Endodermal cell (in vitro differentiated cells): ENCODE data around the gene PPP4R2. TPM values are rescaled to one million over a fixed set of nuclear protein-coding genes. Genes with fewer than 3 reads are reported as not detected.

Source experiments
- DNase-seq: peaks from one replicate; pipeline ENCODE4 v3.0.0-alpha.2; 2017
- H3K27ac ChIP-seq: 2 replicates; pipeline ENCODE4 v1.5.1; 2013; ENCODE audit warnings: mild to moderate bottlenecking, low read depth, low read length, moderate library complexity
- H3K27me3 ChIP-seq: 2 replicates; pipeline ENCODE4 v1.6.1; 2013; ENCODE audit warnings: mild to moderate bottlenecking, low read length, moderate library complexity; ENCODE audit not compliant: insufficient read depth, control insufficient read depth, poor library complexity, severe bottlenecking
- H3K36me3 ChIP-seq: 2 replicates; pipeline ENCODE4 v1.7.0; 2013; ENCODE audit warnings: mild to moderate bottlenecking, low read length, moderate library complexity; ENCODE audit not compliant: control insufficient read depth, insufficient read depth
- H3K4me1 ChIP-seq: one replicate; pipeline ENCODE4 v1.7.0; 2013; ENCODE audit warnings: low read length; ENCODE audit not compliant: control insufficient read depth, insufficient read depth
- H3K4me3 ChIP-seq: 2 replicates; pipeline ENCODE4 v1.5.1; 2013; ENCODE audit warnings: mild to moderate bottlenecking, low read length, moderate library complexity
- H3K9ac ChIP-seq: 2 replicates; pipeline ENCODE4 v1.6.1; 2013; ENCODE audit warnings: mild to moderate bottlenecking, low read length, moderate library complexity; ENCODE audit not compliant: poor library complexity, severe bottlenecking; ENCODE audit errors: extremely low read depth
- H3K9me3 ChIP-seq: 2 replicates; pipeline ENCODE4 v1.6.1; 2013; ENCODE audit warnings: mild to moderate bottlenecking, low read length, moderate library complexity; ENCODE audit not compliant: control insufficient read depth
- H3K27ac Mint-ChIP-seq: 2 replicates; pipeline ENCODE4 v1.8.0; 2020; ENCODE audit warnings: mixed read lengths
- H3K27me3 Mint-ChIP-seq: 2 replicates; pipeline ENCODE4 v1.8.0; 2021; ENCODE audit warnings: mild to moderate bottlenecking, mixed read lengths; ENCODE audit not compliant: insufficient read depth
- H3K36me3 Mint-ChIP-seq: 2 replicates; pipeline ENCODE4 v1.8.0; 2020; ENCODE audit warnings: low read depth, mixed read lengths
- H3K4me1 Mint-ChIP-seq: 2 replicates; pipeline ENCODE4 v1.8.0; 2020; ENCODE audit warnings: mixed read lengths
- H3K4me3 Mint-ChIP-seq: 2 replicates; pipeline ENCODE4 v1.8.0; 2020; ENCODE audit warnings: mild to moderate bottlenecking, moderate library complexity, mixed read lengths
- H3K9me3 Mint-ChIP-seq: 2 replicates; pipeline ENCODE4 v1.8.0; 2020; ENCODE audit warnings: mild to moderate bottlenecking, mixed read lengths
- WGBS, 2 experiments: methylation state at CpG; one replicate each; pipeline versions ENCODE4 v1.1.5 to v1.1.7; 2013; ENCODE audit warnings: missing lambda C conversion rate in 2 of 2, mixed read lengths in 1 of 2; ENCODE audit not compliant: insufficient coverage in 1 of 2, insufficient read length in 1 of 2; 5-methylcytosine and 5-hydroxymethylcytosine counted together
- long read RNA-seq, 4 experiments: library from polyadenylated mRNA in 2 of 4; library from RNA in 1 of 4; library from capped mRNA in 1 of 4; stranded (forward) in 3 of 4; unstranded in 1 of 4; transcript quantifications; one replicate each; pipeline ENCODE4 v2.0.0, GENCODE V29; 2020 to 2021; ENCODE audit warnings: inconsistent platforms in 1 of 4
- polyA plus RNA-seq, 2 experiments: library from polyadenylated mRNA; stranded (reverse); fragments of 50-300 nt; gene quantifications; one replicate each; pipeline ENCODE4 v1.2.3, GENCODE V29; 2013
- total RNA-seq, 2 donors: library from RNA; stranded (reverse); fragmentation: NEBNext Ultra II Directional in 1 of 2; extraction: Animal tissue kit (Norgen Biotek cat#: 25700) in 1 of 2; gene quantifications; 2 replicates in 1 of 2; 3 replicates in 1 of 2; pipeline ENCODE4 v1.2.1, GENCODE V29; 2021
- TF ChIP-seq, protein P1 (sequence below): fragments of 200-600 bp; sonication (generic); conservative IDR thresholded peaks from 2 replicates; pipeline ENCODE4 v1.5.0; 2021; ENCODE audit warnings: antibody characterized with exemption, mild to moderate bottlenecking

PPP4R2 gene, protein sequence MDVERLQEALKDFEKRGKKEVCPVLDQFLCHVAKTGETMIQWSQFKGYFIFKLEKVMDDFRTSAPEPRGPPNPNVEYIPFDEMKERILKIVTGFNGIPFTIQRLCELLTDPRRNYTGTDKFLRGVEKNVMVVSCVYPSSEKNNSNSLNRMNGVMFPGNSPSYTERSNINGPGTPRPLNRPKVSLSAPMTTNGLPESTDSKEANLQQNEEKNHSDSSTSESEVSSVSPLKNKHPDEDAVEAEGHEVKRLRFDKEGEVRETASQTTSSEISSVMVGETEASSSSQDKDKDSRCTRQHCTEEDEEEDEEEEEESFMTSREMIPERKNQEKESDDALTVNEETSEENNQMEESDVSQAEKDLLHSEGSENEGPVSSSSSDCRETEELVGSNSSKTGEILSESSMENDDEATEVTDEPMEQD
- 100 to 1,000 TPM; 133 to 157 TPM for total RNA-seq
- 76.2 TPM for polyA plus RNA-seq (2013, experiment 1 of 2)
- polyA plus RNA-seq (2013, experiment 2 of 2) = 85.4 TPM
- long read RNA-seq, experiment 1, full-length matches to known transcripts = 19 of 72 reads
- long read RNA-seq, experiment 1, partial matches to known transcripts = 36 of 72 reads
- long read RNA-seq, experiment 1, other reads (novel, unspliced or antisense) = 17 of 72 reads
- long read RNA-seq, experiment 2, full-length matches to known transcripts = 247 of 350 reads
- long read RNA-seq, experiment 2, partial matches to known transcripts = 70 of 350 reads
- long read RNA-seq, experiment 2, other reads (novel, unspliced or antisense) = 33 of 350 reads
- long read RNA-seq, experiment 3, full-length matches to known transcripts = 15 of 29 reads
- long read RNA-seq, experiment 3, partial matches to known transcripts = 10 of 29 reads
- long read RNA-seq, experiment 3, other reads (novel, unspliced or antisense) = 4 of 29 reads
- long read RNA-seq, experiment 4, full-length matches to known transcripts = 79 of 134 reads
- long read RNA-seq, experiment 4, partial matches to known transcripts = 40 of 134 reads
- long read RNA-seq, experiment 4, other reads (novel, unspliced or antisense) = 15 of 134 reads

- no peaks in the 10 kb centered on the region for H3K4me1 ChIP-seq
- H3K36me3 Mint-ChIP-seq = peaks cover 34% of the 10 kb centered on the region
- no peaks in the 10 kb centered on the region for H3K27me3 ChIP-seq
- H3K27ac Mint-ChIP-seq = peak within 1 kb of the TSS; percentile 91
- peaks cover 23% of the 10 kb centered on the region for H3K4me1 Mint-ChIP-seq
- H3K27me3 Mint-ChIP-seq = no peaks in the 10 kb centered on the region
- TF ChIP-seq, protein P1, sequence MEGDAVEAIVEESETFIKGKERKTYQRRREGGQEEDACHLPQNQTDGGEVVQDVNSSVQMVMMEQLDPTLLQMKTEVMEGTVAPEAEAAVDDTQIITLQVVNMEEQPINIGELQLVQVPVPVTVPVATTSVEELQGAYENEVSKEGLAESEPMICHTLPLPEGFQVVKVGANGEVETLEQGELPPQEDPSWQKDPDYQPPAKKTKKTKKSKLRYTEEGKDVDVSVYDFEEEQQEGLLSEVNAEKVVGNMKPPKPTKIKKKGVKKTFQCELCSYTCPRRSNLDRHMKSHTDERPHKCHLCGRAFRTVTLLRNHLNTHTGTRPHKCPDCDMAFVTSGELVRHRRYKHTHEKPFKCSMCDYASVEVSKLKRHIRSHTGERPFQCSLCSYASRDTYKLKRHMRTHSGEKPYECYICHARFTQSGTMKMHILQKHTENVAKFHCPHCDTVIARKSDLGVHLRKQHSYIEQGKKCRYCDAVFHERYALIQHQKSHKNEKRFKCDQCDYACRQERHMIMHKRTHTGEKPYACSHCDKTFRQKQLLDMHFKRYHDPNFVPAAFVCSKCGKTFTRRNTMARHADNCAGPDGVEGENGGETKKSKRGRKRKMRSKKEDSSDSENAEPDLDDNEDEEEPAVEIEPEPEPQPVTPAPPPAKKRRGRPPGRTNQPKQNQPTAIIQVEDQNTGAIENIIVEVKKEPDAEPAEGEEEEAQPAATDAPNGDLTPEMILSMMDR = no peak
- H3K4me3 ChIP-seq = peak within 1 kb of the TSS; percentile 100
- no peaks in the 10 kb centered on the region for H3K9me3 ChIP-seq
- H3K36me3 ChIP-seq = peaks cover 39% of the 10 kb centered on the region
- peak within 1 kb of the TSS; percentile 99 for H3K9ac ChIP-seq
- DNase-seq = peak; percentile 96
- H3K27ac ChIP-seq = peak within 1 kb of the TSS; percentile 96
- 1 to 4% methylated on average over 11 to 60 of the region's 75 CpGs for WGBS, 2 experiments
- no peaks in the 10 kb centered on the region for H3K9me3 Mint-ChIP-seq
- peak within 1 kb of the TSS; percentile 86 for H3K4me3 Mint-ChIP-seq
Observed at GRCh38 chr3:72996473-72997333, at the start of gene PPP4R2. Gene PPP4R2, plus strand, starts transcription at chr3:72996811. Its CDS starts 227 bp downstream, at chr3:72997038.

DNA sequence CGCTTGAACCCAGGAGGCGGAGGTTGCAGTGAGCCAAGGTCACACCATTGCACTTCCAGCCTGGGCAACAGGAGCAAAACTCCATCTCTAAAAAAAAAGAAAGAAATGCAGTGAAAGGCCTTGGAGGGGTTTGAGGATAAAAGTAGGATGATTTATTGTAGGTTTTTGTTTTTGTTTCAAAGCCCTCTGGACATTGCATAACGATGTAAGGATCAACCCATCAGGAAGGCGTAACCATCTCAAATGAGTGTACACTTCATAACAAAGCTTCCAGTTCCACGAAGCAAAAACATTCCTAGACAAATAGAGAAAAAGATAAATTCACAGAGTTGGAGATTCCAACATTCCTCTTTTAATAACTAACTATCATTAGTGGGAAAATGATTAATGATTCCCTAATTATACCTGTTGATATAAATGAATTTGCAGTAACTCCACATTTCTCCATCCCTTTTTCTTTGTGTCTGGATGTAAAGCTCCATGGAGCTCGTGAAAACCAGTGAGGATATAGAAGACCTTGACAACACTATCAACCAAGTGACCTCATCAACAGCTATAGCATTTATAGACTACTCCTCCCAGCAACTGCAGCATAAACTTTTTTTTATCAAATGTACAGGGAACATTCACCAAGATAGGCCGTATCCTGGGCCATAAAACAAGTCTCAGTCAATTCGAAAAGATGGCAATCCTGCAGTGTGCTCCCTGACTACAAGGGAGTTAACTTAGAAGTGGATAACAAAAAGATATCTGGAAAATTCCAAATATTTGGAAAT lies 48.7 kb upstream of the PPP4R2 start:
- H3K27ac ChIP-seq = no peak overlapping the region
- no peaks in the 10 kb centered on the region for H3K36me3 Mint-ChIP-seq
- H3K4me1 Mint-ChIP-seq = peaks cover 32% of the 10 kb centered on the region
- H3K9ac ChIP-seq = no peak overlapping the region
- no peaks in the 10 kb centered on the region for H3K9me3 ChIP-seq
- H3K27me3 Mint-ChIP-seq = no peaks in the 10 kb centered on the region
- H3K27me3 ChIP-seq = no peaks in the 10 kb centered on the region
- no peaks in the 10 kb centered on the region for H3K36me3 ChIP-seq
- DNase-seq = no peak
- H3K4me1 ChIP-seq = no peaks in the 10 kb centered on the region
- no peak overlapping the region for H3K4me3 ChIP-seq
- TF ChIP-seq, protein P1 = no peak
- H3K9me3 Mint-ChIP-seq = no peaks in the 10 kb centered on the region
- no peak overlapping the region for H3K27ac Mint-ChIP-seq
- no peak overlapping the region for H3K4me3 Mint-ChIP-seq
- 93 to 96% methylated on average over 2 to 8 of the region's 8 CpGs for WGBS, 2 experiments
